ENCODE measurements around the gene SYPL2. TPM values are rescaled to one million over a fixed set of nuclear protein-coding genes. Genes with fewer than 3 reads are reported as not detected.

The SYPL2 gene
- total RNA-seq (2014; rRNA removed; shearing (Covaris generic); ENCODE audit: low replicate concordance): not detected in 2 replicates

DNA sequence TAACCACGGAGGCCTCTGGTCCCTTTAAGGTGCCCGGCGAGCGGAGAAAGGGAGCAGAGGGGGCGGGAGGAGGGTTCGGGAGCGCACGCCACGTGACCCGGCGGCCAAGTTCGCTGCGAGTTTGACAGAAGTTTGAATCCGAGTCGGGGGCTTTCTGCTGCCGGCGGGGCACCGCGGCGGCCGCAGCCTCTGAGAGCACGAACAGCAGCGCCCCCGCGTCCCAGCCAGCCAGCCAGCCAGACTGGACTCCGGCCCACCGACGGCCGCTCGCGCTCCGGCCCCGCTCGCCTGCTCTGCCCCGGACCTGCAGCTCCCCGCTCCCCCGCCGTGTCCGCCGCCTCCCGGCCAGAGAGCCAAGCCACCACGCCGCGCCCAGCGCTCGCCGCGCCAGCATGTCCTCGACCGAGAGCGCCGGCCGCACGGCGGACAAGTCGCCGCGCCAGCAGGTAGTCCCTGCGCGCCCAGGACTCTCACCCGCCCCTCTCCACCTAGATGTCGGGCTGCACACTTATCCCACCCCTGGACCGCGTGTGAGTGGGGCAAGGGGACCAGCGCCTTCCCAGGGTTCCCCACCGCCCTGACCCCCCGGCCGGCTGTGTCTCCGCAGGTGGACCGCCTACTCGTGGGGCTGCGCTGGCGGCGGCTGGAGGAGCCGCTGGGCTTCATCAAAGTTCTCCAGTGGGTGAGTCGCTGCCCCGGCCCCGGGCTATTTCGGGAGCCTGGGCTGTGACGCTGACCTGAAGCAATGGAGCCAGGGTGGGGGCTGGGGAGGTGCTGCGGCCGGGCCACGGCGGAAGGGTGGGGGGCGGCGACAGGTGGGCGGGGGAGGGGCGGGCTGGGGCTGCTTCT lies at the start of gene SYPL2:
TSS of gene SYPL2 (plus strand) at position 95 of the 849 bp plus-strand sequence. CDS start at position 393, 298 bp downstream.
- Histone ChIP-seq H3K9ac (ENCODE audit: low read length) (no peak within 1 kb of the TSS), H3K79me2 (ENCODE audit: low read length) (no peaks in the 10 kb centered on the region), H3K36me3 (ENCODE audit: insufficient read depth, low read length) (no peaks in the 10 kb centered on the region), H3K9me2 (replicated peaks; ENCODE audit: insufficient read depth, low read length) (no peaks in the 10 kb centered on the region), H4K20me1 (ENCODE audit: insufficient read depth, low read depth, low read length) (no peaks in the 10 kb centered on the region), H2AFZ (ENCODE audit: low read length) (no peak within 1 kb of the TSS), H3K4me2 (ENCODE audit: low read depth, low read length, poor library complexity, severe bottlenecking) (no peak within 1 kb of the TSS), H3K9me3 (ENCODE audit: low read length) (no peaks in the 10 kb centered on the region), H3K27ac (ENCODE audit: low read length) (no peak within 1 kb of the TSS), H3K27me3 (ENCODE audit: low read length) (no peaks in the 10 kb centered on the region), H3K4me1 (ENCODE audit: low read length) (no peaks in the 10 kb centered on the region), H3K4me3 (ENCODE audit: low read length) (no peak within 1 kb of the TSS)
- no peak for DNase-seq

DNA sequence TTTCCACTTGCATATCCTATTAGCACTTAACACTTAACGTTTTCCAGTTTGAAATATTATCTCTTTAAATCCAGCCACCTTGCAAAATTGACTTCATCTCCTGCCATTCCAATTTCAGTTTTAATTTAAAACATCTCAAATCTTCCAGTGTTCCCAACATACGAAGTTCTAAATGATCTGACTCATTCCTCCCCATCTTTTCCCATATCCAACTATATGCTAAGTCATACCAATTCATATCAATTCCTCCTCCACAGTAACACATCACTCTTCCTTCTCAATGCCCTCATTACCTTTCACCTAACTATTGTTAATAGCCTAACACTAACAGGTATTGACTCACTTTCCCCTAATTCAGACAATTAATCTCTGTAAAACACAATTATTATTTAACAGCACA lies 42.8 kb upstream of the SYPL2 start:
- Histone ChIP-seq H3K36me3 (ENCODE audit: insufficient read depth, low read length) (peaks cover 12% of the 10 kb centered on the region; the same call in 1 of the 2 replicates), H3K27ac (ENCODE audit: low read length) (no peak overlapping the region), H2AFZ (ENCODE audit: low read length) (no peak overlapping the region), H3K9ac (ENCODE audit: low read length) (no peak overlapping the region), H3K9me3 (ENCODE audit: low read length) (no peaks in the 10 kb centered on the region), H4K20me1 (ENCODE audit: insufficient read depth, low read depth, low read length) (peaks cover 15% of the 10 kb centered on the region; the same call in 1 of the 2 replicates), H3K79me2 (ENCODE audit: low read length) (peaks cover 70% of the 10 kb centered on the region), H3K4me1 (ENCODE audit: low read length) (peaks cover 28% of the 10 kb centered on the region), H3K27me3 (ENCODE audit: low read length) (no peaks in the 10 kb centered on the region), H3K9me2 (replicated peaks; ENCODE audit: insufficient read depth, low read length) (no peaks in the 10 kb centered on the region), H3K4me3 (ENCODE audit: low read length) (no peak overlapping the region), H3K4me2 (ENCODE audit: low read depth, low read length, poor library complexity, severe bottlenecking) (peak overlapping the region; percentile 19)
- no peak for DNase-seq

DNA sequence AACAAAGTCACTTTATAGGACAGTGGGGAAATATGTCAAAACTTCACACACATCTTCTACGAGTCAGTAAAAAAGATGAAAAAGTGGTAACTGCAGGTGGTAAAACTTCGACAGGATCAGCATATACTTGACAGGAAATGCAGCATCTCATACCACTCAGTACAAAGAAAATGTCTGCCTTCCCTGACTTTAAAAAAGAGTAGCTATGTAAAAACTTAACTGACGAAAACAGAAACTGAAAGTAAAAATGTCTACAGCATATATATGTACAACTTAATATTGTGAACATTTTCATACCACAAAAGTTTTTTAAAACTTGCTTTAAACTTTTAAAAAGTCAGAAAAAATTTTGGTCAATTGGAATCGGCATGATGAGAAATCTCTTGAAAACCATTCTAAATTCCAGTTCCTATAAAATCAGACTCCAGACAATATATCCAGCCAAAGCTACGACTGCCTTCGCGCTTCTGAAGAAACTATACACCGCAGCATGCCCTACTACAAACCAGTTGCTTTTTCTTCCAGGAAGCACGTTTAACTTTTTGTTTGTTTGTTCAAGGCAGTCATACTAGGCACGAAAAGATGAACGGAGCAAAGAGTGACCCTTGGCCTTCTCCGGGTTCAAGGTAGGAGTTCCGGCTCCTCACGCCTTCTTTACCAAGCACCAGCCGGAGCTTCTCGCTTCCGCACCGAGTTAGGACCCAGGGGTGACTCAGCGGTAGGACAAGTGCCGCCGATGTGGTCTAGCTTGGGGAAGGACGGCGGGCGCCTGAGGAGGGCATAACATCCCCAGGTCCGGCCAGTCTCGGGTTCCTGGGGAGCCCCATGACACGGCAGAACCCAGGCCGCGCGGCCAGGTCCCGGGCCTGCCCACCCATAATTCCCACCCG lies 40.7 kb upstream of the SYPL2 start:
- Histone ChIP-seq H3K79me2 (ENCODE audit: low read length) (peaks cover 54% of the 10 kb centered on the region), H3K27ac (ENCODE audit: low read length) (peak overlapping the region; percentile 83), H4K20me1 (ENCODE audit: insufficient read depth, low read depth, low read length) (peaks cover 15% of the 10 kb centered on the region; the same call in 1 of the 2 replicates), H3K4me3 (ENCODE audit: low read length) (peak overlapping the region; percentile 99), H3K4me1 (ENCODE audit: low read length) (peaks cover 28% of the 10 kb centered on the region), H3K4me2 (ENCODE audit: low read depth, low read length, poor library complexity, severe bottlenecking) (peak overlapping the region; percentile 98), H3K9me2 (replicated peaks; ENCODE audit: insufficient read depth, low read length) (no peaks in the 10 kb centered on the region), H3K36me3 (ENCODE audit: insufficient read depth, low read length) (peaks cover 4% of the 10 kb centered on the region; the same call in 1 of the 2 replicates), H3K9me3 (ENCODE audit: low read length) (no peaks in the 10 kb centered on the region), H3K27me3 (ENCODE audit: low read length) (no peaks in the 10 kb centered on the region), H3K9ac (ENCODE audit: low read length) (peak overlapping the region; percentile 93), H2AFZ (ENCODE audit: low read length) (peak overlapping the region; percentile 43; the same call in 1 of the 2 replicates)
- DNase-seq: peak; percentile 81

DNA sequence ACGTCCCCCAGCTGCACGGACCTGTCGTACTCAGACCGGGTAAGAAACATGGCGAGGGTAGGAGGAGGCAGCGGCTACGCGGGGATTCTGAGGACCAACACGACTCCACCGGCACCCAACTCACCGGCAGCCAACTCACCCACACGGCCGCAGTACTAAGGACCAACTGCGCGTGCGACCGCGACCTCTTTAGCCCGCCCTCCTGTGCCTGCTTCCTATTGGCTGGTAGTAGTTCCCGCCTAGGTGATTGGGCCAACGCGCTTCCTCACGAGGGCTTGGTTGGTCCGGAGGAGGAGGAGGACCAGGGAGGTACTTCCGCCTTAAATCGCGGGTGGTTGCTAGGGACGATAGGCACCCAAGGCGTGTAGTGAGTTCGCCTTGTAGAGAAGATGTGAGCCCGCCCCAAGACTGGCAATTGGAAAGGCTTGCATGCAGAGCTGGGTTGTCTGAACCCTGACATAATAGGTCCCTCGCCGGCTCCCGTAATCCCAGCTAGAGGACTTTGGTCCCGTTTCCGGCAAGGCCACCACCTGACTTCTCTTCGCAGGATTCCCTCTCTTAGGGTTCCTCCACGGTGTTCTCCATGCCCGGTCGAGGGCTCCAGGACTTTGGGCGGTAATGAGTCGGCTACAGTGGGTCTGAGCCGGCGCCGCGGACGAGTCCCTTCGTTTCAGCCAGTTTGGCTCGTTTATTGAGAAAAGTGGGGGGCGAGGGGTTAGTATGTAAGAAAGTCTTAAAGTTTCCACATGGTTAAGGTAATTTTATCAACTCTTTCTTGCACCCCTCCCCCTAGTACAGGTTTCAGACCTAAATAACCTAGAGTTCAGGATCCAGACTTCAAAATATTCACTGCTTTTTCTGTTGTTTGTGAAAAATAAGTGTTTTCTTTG lies 39.8 kb upstream of the SYPL2 start, which contains the start of gene PSMA5:
TSS of gene PSMA5 (minus strand) at position 168 of the 890 bp plus-strand sequence. CDS start at position 50, 118 bp downstream.
- H3K27me3 ChIP-seq (ENCODE audit: low read length): no peaks in the 10 kb centered on the region
- H3K4me2 ChIP-seq (ENCODE audit: low read depth, low read length, poor library complexity, severe bottlenecking): peak within 1 kb of the TSS; percentile 98
- H3K9me2 ChIP-seq (replicated peaks; ENCODE audit: insufficient read depth, low read length): no peaks in the 10 kb centered on the region
- peaks cover 15% of the 10 kb centered on the region; the same call in 1 of the 2 replicates for H4K20me1 ChIP-seq (ENCODE audit: insufficient read depth, low read depth, low read length)
- no peaks in the 10 kb centered on the region for H3K9me3 ChIP-seq (ENCODE audit: low read length)
- peak; percentile 99 for DNase-seq
- peaks cover 28% of the 10 kb centered on the region for H3K4me1 ChIP-seq (ENCODE audit: low read length)
- H3K27ac ChIP-seq (ENCODE audit: low read length): peak within 1 kb of the TSS; percentile 83
- H3K79me2 ChIP-seq (ENCODE audit: low read length): peaks cover 45% of the 10 kb centered on the region
- H3K4me3 ChIP-seq (ENCODE audit: low read length): peak within 1 kb of the TSS; percentile 99
- H3K36me3 ChIP-seq (ENCODE audit: insufficient read depth, low read length): peaks cover 4% of the 10 kb centered on the region; the same call in 1 of the 2 replicates
- H2AFZ ChIP-seq (ENCODE audit: low read length): peak within 1 kb of the TSS; percentile 91
- peak within 1 kb of the TSS; percentile 93 for H3K9ac ChIP-seq (ENCODE audit: low read length)

DNA sequence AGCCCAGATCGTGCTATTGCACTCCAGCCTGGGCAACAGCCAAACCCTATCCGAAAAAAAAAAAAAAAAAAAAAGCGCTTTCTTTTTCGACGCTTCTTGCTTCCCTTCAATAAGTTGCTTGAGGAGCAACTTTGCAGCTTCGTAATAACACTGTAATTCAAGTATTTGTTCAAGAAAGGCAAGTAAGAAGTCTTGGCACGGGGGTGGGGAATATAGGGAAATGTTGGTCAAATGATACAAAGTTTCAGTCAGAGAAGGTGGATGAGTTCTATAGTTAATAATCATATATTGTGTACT lies 39.2 kb upstream of the SYPL2 start:
- Histone ChIP-seq H3K79me2 (ENCODE audit: low read length) (peaks cover 41% of the 10 kb centered on the region), H3K9ac (ENCODE audit: low read length) (peak overlapping the region; percentile 85)

DNA sequence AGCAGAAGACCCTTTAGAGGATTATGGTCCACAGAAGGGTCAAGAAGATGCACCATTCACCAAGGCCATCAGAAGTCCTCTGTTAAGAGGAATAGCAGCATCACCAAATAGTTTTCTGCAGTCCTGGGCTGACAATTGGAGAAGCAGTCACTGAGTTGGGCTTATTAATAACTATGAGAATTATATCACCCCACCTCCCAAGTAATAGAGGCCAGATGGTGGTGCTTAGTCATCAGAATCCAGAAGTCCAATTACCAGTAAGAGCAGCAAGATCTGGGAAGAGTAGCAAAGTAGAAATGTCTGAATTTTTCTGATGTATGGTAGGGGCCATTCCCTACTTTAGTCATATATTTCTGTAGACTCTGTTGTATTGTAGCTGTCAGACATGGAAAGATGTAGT lies 34.0 kb upstream of the SYPL2 start:
- no peak overlapping the region for H3K4me2 ChIP-seq (ENCODE audit: low read depth, low read length, poor library complexity, severe bottlenecking)
- no peak overlapping the region for H3K4me3 ChIP-seq (ENCODE audit: low read length)
- no peaks in the 10 kb centered on the region for H3K36me3 ChIP-seq (ENCODE audit: insufficient read depth, low read length)
- no peak for DNase-seq
- H3K79me2 ChIP-seq (ENCODE audit: low read length): no peaks in the 10 kb centered on the region
- H3K9me2 ChIP-seq (replicated peaks; ENCODE audit: insufficient read depth, low read length): no peaks in the 10 kb centered on the region
- no peak overlapping the region for H2AFZ ChIP-seq (ENCODE audit: low read length)
- H3K27ac ChIP-seq (ENCODE audit: low read length): no peak overlapping the region
- no peaks in the 10 kb centered on the region for H3K27me3 ChIP-seq (ENCODE audit: low read length)
- no peaks in the 10 kb centered on the region for H3K9me3 ChIP-seq (ENCODE audit: low read length)
- H3K4me1 ChIP-seq (ENCODE audit: low read length): peaks cover 5% of the 10 kb centered on the region
- H3K9ac ChIP-seq (ENCODE audit: low read length): no peak overlapping the region
- no peaks in the 10 kb centered on the region for H4K20me1 ChIP-seq (ENCODE audit: insufficient read depth, low read depth, low read length)

More for the DNA sequence above, 39.2 kb upstream of the SYPL2 start:
- Histone ChIP-seq H3K4me2 (ENCODE audit: low read depth, low read length, poor library complexity, severe bottlenecking) (peak overlapping the region; percentile 98), H3K27ac (ENCODE audit: low read length) (peak overlapping the region; percentile 65), H3K9me3 (ENCODE audit: low read length) (no peaks in the 10 kb centered on the region), H2AFZ (ENCODE audit: low read length) (peak overlapping the region; percentile 91; the same call in 1 of the 2 replicates), H4K20me1 (ENCODE audit: insufficient read depth, low read depth, low read length) (peaks cover 13% of the 10 kb centered on the region; the same call in 1 of the 2 replicates), H3K4me3 (ENCODE audit: low read length) (peak overlapping the region; percentile 99), H3K27me3 (ENCODE audit: low read length) (no peaks in the 10 kb centered on the region), H3K9me2 (replicated peaks; ENCODE audit: insufficient read depth, low read length) (no peaks in the 10 kb centered on the region), H3K4me1 (ENCODE audit: low read length) (peaks cover 28% of the 10 kb centered on the region), H3K36me3 (ENCODE audit: insufficient read depth, low read length) (peaks cover 2% of the 10 kb centered on the region; the same call in 1 of the 2 replicates)
- peak; percentile 63 for DNase-seq

DNA sequence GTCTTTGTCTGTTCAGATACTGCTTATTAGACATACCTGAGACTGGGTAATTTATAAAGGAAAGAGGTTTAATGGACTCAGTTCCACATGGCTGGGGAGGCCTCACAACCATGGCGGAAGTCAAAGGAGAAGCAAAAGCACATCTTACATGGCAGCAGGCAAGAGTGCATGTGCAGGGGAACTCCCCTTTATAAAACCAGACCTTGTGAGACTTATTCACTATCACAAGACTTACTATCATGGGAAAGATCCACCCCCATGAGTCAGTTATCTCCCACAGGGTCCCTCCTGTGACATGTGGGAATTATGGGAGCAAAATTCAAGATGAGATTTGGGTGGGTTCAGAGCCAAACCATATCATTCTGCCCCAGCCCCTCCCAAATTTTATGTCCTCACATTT lies 33.0 kb upstream of the SYPL2 start:
- no peaks in the 10 kb centered on the region for H3K79me2 ChIP-seq (ENCODE audit: low read length)
- no peaks in the 10 kb centered on the region for H3K9me3 ChIP-seq (ENCODE audit: low read length)
- no peak overlapping the region for H3K4me3 ChIP-seq (ENCODE audit: low read length)
- no peak overlapping the region for H2AFZ ChIP-seq (ENCODE audit: low read length)
- no peak overlapping the region for H3K27ac ChIP-seq (ENCODE audit: low read length)
- no peak for DNase-seq
- no peaks in the 10 kb centered on the region for H3K27me3 ChIP-seq (ENCODE audit: low read length)
- no peaks in the 10 kb centered on the region for H3K9me2 ChIP-seq (replicated peaks; ENCODE audit: insufficient read depth, low read length)
- H4K20me1 ChIP-seq (ENCODE audit: insufficient read depth, low read depth, low read length): no peaks in the 10 kb centered on the region
- no peak overlapping the region for H3K4me2 ChIP-seq (ENCODE audit: low read depth, low read length, poor library complexity, severe bottlenecking)
- no peak overlapping the region for H3K9ac ChIP-seq (ENCODE audit: low read length)
- H3K36me3 ChIP-seq (ENCODE audit: insufficient read depth, low read length): no peaks in the 10 kb centered on the region
- H3K4me1 ChIP-seq (ENCODE audit: low read length): no peaks in the 10 kb centered on the region

Data from Karpas-422 (cell line).